NT2/D1 (cell line): Measurements from ENCODE around the gene AARS2.

Source experiments
- SUZ12 ChIP-seq: IDR thresholded peaks from 2 replicates; pipeline ENCODE4 v1.6.1; 2011; ENCODE audit not compliant: insufficient read length, insufficient read depth; ENCODE audit errors: extremely low read depth
- YY1 ChIP-seq: IDR thresholded peaks from 2 replicates; pipeline ENCODE4 v1.6.1; 2011; ENCODE audit not compliant: insufficient read length, insufficient read depth
- ZNF274 ChIP-seq: IDR thresholded peaks from 2 replicates; pipeline ENCODE4 v1.6.1; 2011; ENCODE audit warnings: mild to moderate bottlenecking, low read depth, low read length

GRCh38 chr6:44257025-44257752 is 56.0 kb downstream of the AARS2 start, which contains the start of gene SLC35B2:
- TF ChIP-seq SUZ12 = no peak
- no peak for TF ChIP-seq ZNF274
- no peak for TF ChIP-seq YY1
